Liver (tissue), 9 donors: Measurements from ENCODE around the gene ITGA11. TPM values are rescaled to one million over a fixed set of nuclear protein-coding genes. Genes with fewer than 3 reads are reported as not detected.

ENCODE experiments used
- DNase-seq: peaks from one replicate; pipeline ENCODE4 v3.0.0-alpha.2; 2017; ENCODE audit warnings: low spot score
- H3K27ac ChIP-seq, 2 donors: one replicate each; pipeline ENCODE4 v1.7.0; 2013; ENCODE audit warnings: inconsistent platforms in 2 of 2, low read length in 2 of 2, control low read depth in 1 of 2, low read depth in 1 of 2, mild to moderate bottlenecking in 1 of 2
- H3K27me3 ChIP-seq, 4 donors: one replicate each; pipeline versions ENCODE4 v1.6.1 to v1.7.0; 2013; ENCODE audit warnings: low read length in 3 of 4, inconsistent platforms in 1 of 4, mild to moderate bottlenecking in 1 of 4, moderate library complexity in 1 of 4; ENCODE audit not compliant: control insufficient read depth in 4 of 4, insufficient read depth in 4 of 4
- H3K36me3 ChIP-seq, 4 donors: one replicate each; pipeline versions ENCODE4 v1.6.1 to v1.7.0; 2013; ENCODE audit warnings: low read length in 3 of 4, mild to moderate bottlenecking in 3 of 4, low read depth in 1 of 4, moderate library complexity in 1 of 4; ENCODE audit not compliant: control insufficient read depth in 4 of 4, insufficient read depth in 3 of 4
- H3K4me1 ChIP-seq, 4 donors: one replicate each; pipeline versions ENCODE4 v1.6.1 to v1.7.0; 2013; ENCODE audit warnings: low read length in 3 of 4, mild to moderate bottlenecking in 3 of 4, moderate library complexity in 1 of 4; ENCODE audit not compliant: control insufficient read depth in 4 of 4, insufficient read depth in 4 of 4
- H3K4me3 ChIP-seq, 3 donors: one replicate each; pipeline versions ENCODE4 v1.6.1 to v1.7.0; 2013; ENCODE audit warnings: low read length in 3 of 3, control low read depth in 1 of 3, low read depth in 1 of 3, mild to moderate bottlenecking in 1 of 3
- H3K9ac ChIP-seq, 2 donors: one replicate each; pipeline ENCODE4 v1.7.0; 2013; ENCODE audit warnings: low read length in 2 of 2, mild to moderate bottlenecking in 2 of 2, moderate library complexity in 2 of 2, control low read depth in 1 of 2, low read depth in 1 of 2
- H3K9me3 ChIP-seq, 4 donors: one replicate each; pipeline versions ENCODE4 v1.6.1 to v1.7.0; 2013; ENCODE audit warnings: low read length in 3 of 4; ENCODE audit not compliant: control insufficient read depth in 4 of 4
- ATF3 ChIP-seq: IDR thresholded peaks from 2 replicates; pipeline ENCODE4 v1.6.1; 2016; ENCODE audit warnings: antibody characterized with exemption
- CTCF ChIP-seq: fragments of 150-350 bp; IDR thresholded peaks from 2 replicates; pipeline ENCODE4 v1.5.1; 2017; ENCODE audit warnings: improper control_type of control experiment, low read depth, low read length; ENCODE audit not compliant: missing input control
- EGR1 ChIP-seq, 2 donors: IDR thresholded peaks; 2 replicates each; pipeline ENCODE4 v1.6.1; 2016 to 2018; ENCODE audit warnings: antibody characterized with exemption in 2 of 2, low read depth in 2 of 2
- FOXA1 ChIP-seq: IDR thresholded peaks from 2 replicates; pipeline ENCODE4 v1.6.1; 2016; ENCODE audit warnings: antibody characterized with exemption
- FOXA2 ChIP-seq: IDR thresholded peaks from 2 replicates; pipeline ENCODE4 v1.6.1; 2016; ENCODE audit warnings: antibody characterized with exemption
- GABPA ChIP-seq, 2 donors: IDR thresholded peaks in 1 of 2; conservative IDR thresholded peaks in 1 of 2; 2 replicates each; pipeline ENCODE4 v1.6.1; 2016; ENCODE audit warnings: antibody characterized with exemption in 2 of 2, mild to moderate bottlenecking in 1 of 2, moderate library complexity in 1 of 2
- HNF4A ChIP-seq, 2 donors: conservative IDR thresholded peaks; 2 replicates each; pipeline ENCODE4 v1.6.1; 2016; ENCODE audit warnings: antibody characterized with exemption in 2 of 2, mild to moderate bottlenecking in 2 of 2
- HNF4G ChIP-seq: IDR thresholded peaks from 2 replicates; pipeline ENCODE4 v1.6.1; 2016; ENCODE audit warnings: antibody characterized with exemption
- JUND ChIP-seq, 2 donors: IDR thresholded peaks; 2 replicates each; pipeline ENCODE4 v1.6.1; 2016; ENCODE audit warnings: antibody characterized with exemption in 2 of 2
- RAD21 ChIP-seq, 2 donors: IDR thresholded peaks; 2 replicates each; pipeline ENCODE4 v1.6.1; 2016; ENCODE audit warnings: antibody characterized with exemption in 2 of 2, mild to moderate bottlenecking in 2 of 2
- SP1 ChIP-seq: IDR thresholded peaks from 2 replicates; pipeline ENCODE4 v1.6.1; 2018; ENCODE audit warnings: antibody characterized with exemption, mild to moderate bottlenecking
- YY1 ChIP-seq: IDR thresholded peaks from 2 replicates; pipeline ENCODE4 v1.6.1; 2016; ENCODE audit warnings: antibody characterized with exemption, mild to moderate bottlenecking
- ZBTB33 ChIP-seq: IDR thresholded peaks from 2 replicates; pipeline ENCODE4 v1.6.1; 2016; ENCODE audit warnings: antibody characterized with exemption
- WGBS: extraction: QIAGEN DNeasy Blood & Tissue Kit; methylation state at CpG from one replicate; pipeline ENCODE4 v1.1.7; 2013; 5-methylcytosine and 5-hydroxymethylcytosine counted together
- polyA plus RNA-seq, 2 donors: library from polyadenylated mRNA; stranded (reverse) in 1 of 2; unstranded in 1 of 2; fragments of 200-250 nt in 1 of 2; fragments of >200 nt in 1 of 2; fragmentation: Nextera tagmentation in 1 of 2; extraction: Ambion mirVana in 1 of 2; gene quantifications; one replicate each; pipeline versions ENCODE4 v1.2.1 to v1.2.3, GENCODE V29; 2013 to 2015
- total RNA-seq, 2 donors: library from RNA; depleted of rRNA; stranded (reverse); fragments of >200 nt; gene quantifications; one replicate each; pipeline ENCODE4 v1.2.3, GENCODE V29; 2014
- TF ChIP-seq, protein P1 (sequence below): IDR thresholded peaks from 2 replicates; pipeline ENCODE4 v1.6.1; 2016; ENCODE audit warnings: antibody characterized with exemption
- donor health status: healthy.
- donor health status: healthy.
- donor health status: healthy.
- donor health status: healthy.
- donor health status: healthy.

The ITGA11 gene
- total and polyA plus RNA-seq, 4 donors: 0.32 to 1.0 (median 0.67) TPM

GRCh38 chr15:68445351-68445750 is 13.4 kb upstream of the ITGA11 start (continued):
- TF ChIP-seq CTCF: no peak

GRCh38 chr15:68444336-68444735 is 12.4 kb upstream of the ITGA11 start:
- H3K9ac ChIP-seq: no peak overlapping the region
- H3K36me3 ChIP-seq: no peaks in the 10 kb centered on the region
- TF ChIP-seq HNF4A (conservative IDR thresholded peaks at IDR 0.05): no peak
- TF ChIP-seq RAD21 (IDR thresholded peaks at IDR 0.05): no peak
- H3K4me3 ChIP-seq: no peak overlapping the region
- H3K4me1 ChIP-seq: no peaks in the 10 kb centered on the region
- peaks cover 0 to 8% (median under 1%) of the 10 kb centered on the region in 4 donors for H3K27me3 ChIP-seq
- H3K27ac ChIP-seq: no peak overlapping the region
- DNase-seq: no peak
- H3K9me3 ChIP-seq: no peaks in the 10 kb centered on the region

DNA sequence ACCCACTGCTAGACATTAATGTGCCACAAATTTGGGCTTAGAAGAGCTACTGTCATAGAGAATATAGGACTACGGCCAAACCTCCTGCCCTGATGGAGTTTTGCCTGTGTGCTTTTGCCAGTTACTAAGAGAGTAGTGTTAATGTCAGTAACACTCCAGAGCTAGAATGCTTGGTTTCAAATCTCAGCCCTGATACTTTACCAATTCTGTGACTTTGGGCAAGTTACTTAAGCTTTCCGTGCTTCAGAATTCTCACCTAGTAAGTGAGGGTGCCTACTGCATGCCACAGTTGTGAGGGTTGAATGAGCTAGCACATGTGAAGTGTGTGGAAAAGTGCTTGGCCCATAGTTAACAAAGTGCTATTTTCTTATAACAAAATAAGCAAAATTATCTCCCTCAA is 10.9 kb upstream of the ITGA11 start:
- TF ChIP-seq, protein P1, sequence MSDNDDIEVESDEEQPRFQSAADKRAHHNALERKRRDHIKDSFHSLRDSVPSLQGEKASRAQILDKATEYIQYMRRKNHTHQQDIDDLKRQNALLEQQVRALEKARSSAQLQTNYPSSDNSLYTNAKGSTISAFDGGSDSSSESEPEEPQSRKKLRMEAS: no peak
- TF ChIP-seq SP1 (no peak), JUND (IDR thresholded peaks at IDR 0.05) (no peak), ZBTB33 (no peak), FOXA2 (no peak), EGR1 (IDR thresholded peaks at IDR 0.05; ENCODE audit: low read depth in 2 of 2) (no peak), GABPA (IDR thresholded peaks at IDR 0.05 in 1 of 2, conservative IDR thresholded peaks at IDR 0.05 in 1 of 2) (no peak), HNF4G (no peak), CTCF (no peak), FOXA1 (no peak), ATF3 (no peak), YY1 (no peak)
- Histone ChIP-seq H3K9me3 (no peaks in the 10 kb centered on the region), H3K27me3 (peaks cover 0 to 7% (median under 1%) of the 10 kb centered on the region in 4 donors), H3K4me1 (no peaks in the 10 kb centered on the region), H3K4me3 (no peak overlapping the region), H3K36me3 (no peaks in the 10 kb centered on the region), H3K9ac (no peak overlapping the region), H3K27ac (no peak overlapping the region)
- WGBS: 91% methylated on average over 2 of the region's 2 CpGs
- DNase-seq: no peak
